ENCODE data around the gene SCFD2. TPM values are rescaled to one million over a fixed set of nuclear protein-coding genes. Genes with fewer than 3 reads are reported as not detected.
"Not testable (repeated sequence)": the region's sequence is repeated elsewhere in the genome, so short reads cannot be mapped to it uniquely, and the experiment has no call there.

The SCFD2 gene
- total and polyA plus RNA-seq, 4 donors, result 4.3 to 28.8 (median 7.4) TPM

DNA sequence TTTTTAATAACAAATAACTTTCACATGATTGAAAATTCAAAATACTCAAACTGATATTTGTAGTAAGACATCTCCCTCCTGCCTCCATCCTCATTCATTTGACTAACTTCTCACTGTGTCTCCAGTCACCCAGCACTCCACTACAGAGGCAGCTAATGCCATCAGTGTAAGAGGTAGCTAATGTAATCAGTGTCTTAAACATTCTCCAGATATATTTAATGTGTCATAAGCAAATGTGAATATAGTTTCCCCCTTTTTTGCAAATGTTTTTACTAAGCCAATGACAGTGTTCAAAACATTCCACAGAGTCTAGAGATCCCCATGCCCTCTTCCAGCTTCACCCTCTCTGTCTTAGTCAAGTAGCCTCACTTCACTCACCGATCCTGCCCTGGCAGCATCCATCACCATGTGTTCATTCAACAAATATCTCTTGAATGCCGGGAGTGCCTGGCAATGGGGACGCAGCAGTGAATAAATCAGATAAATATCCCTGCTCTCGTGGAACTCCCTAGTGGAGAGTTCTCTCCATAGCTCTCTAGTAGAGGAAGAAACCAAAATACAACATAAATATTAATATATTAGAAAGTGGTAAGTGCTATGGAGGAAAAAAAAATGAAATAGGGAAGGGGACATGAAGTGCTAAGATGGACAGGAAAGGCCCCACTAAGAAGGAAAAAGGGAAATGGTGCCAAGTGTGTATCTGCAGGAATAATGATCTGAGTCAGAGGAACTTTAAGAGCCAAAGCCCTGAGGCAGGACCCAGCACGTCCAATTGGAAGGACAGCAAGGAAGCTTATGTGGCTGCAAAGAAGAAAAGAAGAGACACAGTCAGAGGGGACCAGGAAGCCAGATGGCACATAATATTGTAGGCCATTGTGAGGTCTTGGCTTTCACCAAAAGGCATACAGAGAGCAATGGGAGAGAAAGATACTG is 18.7 kb downstream of the SCFD2 start:
- no peak for TF ChIP-seq JUND (IDR thresholded peaks at IDR 0.05)
- TF ChIP-seq, protein P1, sequence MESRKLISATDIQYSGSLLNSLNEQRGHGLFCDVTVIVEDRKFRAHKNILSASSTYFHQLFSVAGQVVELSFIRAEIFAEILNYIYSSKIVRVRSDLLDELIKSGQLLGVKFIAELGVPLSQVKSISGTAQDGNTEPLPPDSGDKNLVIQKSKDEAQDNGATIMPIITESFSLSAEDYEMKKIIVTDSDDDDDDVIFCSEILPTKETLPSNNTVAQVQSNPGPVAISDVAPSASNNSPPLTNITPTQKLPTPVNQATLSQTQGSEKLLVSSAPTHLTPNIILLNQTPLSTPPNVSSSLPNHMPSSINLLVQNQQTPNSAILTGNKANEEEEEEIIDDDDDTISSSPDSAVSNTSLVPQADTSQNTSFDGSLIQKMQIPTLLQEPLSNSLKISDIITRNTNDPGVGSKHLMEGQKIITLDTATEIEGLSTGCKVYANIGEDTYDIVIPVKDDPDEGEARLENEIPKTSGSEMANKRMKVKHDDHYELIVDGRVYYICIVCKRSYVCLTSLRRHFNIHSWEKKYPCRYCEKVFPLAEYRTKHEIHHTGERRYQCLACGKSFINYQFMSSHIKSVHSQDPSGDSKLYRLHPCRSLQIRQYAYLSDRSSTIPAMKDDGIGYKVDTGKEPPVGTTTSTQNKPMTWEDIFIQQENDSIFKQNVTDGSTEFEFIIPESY (IDR thresholded peaks at IDR 0.05), result no peak
- no peak for TF ChIP-seq FOXA2 (IDR thresholded peaks at IDR 0.05)
- TF ChIP-seq GABPA (IDR thresholded peaks at IDR 0.05 in 1 of 2, conservative IDR thresholded peaks at IDR 0.05 in 1 of 2), result no peak
- TF ChIP-seq, protein P2, sequence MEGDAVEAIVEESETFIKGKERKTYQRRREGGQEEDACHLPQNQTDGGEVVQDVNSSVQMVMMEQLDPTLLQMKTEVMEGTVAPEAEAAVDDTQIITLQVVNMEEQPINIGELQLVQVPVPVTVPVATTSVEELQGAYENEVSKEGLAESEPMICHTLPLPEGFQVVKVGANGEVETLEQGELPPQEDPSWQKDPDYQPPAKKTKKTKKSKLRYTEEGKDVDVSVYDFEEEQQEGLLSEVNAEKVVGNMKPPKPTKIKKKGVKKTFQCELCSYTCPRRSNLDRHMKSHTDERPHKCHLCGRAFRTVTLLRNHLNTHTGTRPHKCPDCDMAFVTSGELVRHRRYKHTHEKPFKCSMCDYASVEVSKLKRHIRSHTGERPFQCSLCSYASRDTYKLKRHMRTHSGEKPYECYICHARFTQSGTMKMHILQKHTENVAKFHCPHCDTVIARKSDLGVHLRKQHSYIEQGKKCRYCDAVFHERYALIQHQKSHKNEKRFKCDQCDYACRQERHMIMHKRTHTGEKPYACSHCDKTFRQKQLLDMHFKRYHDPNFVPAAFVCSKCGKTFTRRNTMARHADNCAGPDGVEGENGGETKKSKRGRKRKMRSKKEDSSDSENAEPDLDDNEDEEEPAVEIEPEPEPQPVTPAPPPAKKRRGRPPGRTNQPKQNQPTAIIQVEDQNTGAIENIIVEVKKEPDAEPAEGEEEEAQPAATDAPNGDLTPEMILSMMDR (IDR thresholded peaks at IDR 0.05; ENCODE audit: low read depth, low read length, missing input control), result no peak
- no peak for DNase-seq (ENCODE audit: low spot score)
- Histone ChIP-seq H3K9ac (ENCODE audit: low read depth in 1 of 2, low read length in 2 of 2) (no peak overlapping the region), H3K9me3 (ENCODE audit: control insufficient read depth in 4 of 4, low read length in 3 of 4) (no peaks in the 10 kb centered on the region), H3K4me1 (ENCODE audit: control insufficient read depth in 4 of 4, insufficient read depth in 4 of 4, low read length in 3 of 4) (peaks cover 0 to 2% (median 1%) of the 10 kb centered on the region in 4 donors), H3K27me3 (ENCODE audit: control insufficient read depth in 4 of 4, insufficient read depth in 4 of 4, low read length in 3 of 4) (no peaks in the 10 kb centered on the region), H3K27ac (ENCODE audit: low read depth in 1 of 2, low read length in 2 of 2) (no peak overlapping the region), H3K36me3 (ENCODE audit: control insufficient read depth in 4 of 4, insufficient read depth in 3 of 4, low read depth in 1 of 4, low read length in 3 of 4) (peaks cover 0 to 4% (median 1%) of the 10 kb centered on the region in 4 donors), H3K4me3 (ENCODE audit: low read depth in 1 of 3, low read length in 3 of 3) (no peak overlapping the region)
- 84% methylated on average over 5 of the region's 5 CpGs for WGBS

DNA sequence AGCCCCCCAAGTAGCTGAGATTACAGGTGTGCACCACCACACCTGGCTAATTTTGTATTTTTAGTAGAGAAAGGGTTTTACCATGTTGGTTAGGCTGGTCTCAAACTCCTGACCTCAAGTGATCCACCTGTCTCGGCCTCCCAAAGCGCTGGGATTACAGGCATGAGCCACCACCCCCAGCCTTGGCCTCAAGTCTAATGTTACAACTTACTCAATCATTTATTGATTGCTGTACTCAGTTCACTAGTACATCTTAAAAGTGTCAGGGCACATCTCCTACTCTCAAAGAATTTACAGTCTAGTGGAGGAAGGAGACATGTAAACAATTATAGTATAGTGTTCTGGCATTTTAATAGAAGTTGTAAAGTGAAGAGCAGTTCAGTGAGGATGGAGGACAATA is 19.5 kb downstream of the SCFD2 start:
- H3K9ac ChIP-seq (ENCODE audit: low read depth in 1 of 2, low read length in 2 of 2); H3K27me3 ChIP-seq (ENCODE audit: control insufficient read depth in 4 of 4, insufficient read depth in 4 of 4, low read length in 3 of 4); H3K4me1 ChIP-seq (ENCODE audit: control insufficient read depth in 4 of 4, insufficient read depth in 4 of 4, low read length in 3 of 4); H3K27ac ChIP-seq (ENCODE audit: low read depth in 1 of 2, low read length in 2 of 2); H3K9me3 ChIP-seq (ENCODE audit: control insufficient read depth in 4 of 4, low read length in 3 of 4); H3K36me3 ChIP-seq (ENCODE audit: control insufficient read depth in 4 of 4, insufficient read depth in 3 of 4, low read depth in 1 of 4, low read length in 3 of 4); DNase-seq (ENCODE audit: low spot score); H3K4me3 ChIP-seq (ENCODE audit: low read depth in 1 of 3, low read length in 3 of 3): not testable (repeated sequence)
- 34% methylated on average over 2 of the region's 2 CpGs for WGBS
- peak in 1 of 2 donors; percentile 63 for TF ChIP-seq RXRA (IDR thresholded peaks at IDR 0.05)
- TF ChIP-seq HNF4A (conservative IDR thresholded peaks at IDR 0.05), result peak; percentile 59 to 91
- peak; percentile 19 for TF ChIP-seq SP1 (IDR thresholded peaks at IDR 0.05)

DNA sequence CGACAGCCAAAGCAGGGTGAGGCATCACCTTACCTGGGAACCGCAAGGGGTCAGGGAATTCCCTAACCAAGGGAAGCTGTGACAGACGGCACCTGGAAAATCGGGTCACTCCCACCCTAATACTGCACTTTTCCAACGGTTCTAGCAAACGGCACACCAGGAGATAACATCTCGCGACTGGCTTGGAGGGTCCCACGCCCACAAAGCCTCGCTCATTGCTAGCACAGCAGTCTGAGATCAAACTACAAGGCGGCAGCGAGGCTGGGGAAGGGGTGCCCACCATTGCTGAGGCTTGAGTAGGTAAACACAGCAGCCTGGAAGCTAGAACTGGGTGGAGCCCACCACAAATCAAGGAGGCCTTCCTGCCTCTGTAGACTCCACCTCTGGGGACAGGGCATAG is 25.7 kb downstream of the SCFD2 start:
- not testable (repeated sequence) for H3K9ac ChIP-seq (ENCODE audit: low read depth in 1 of 2, low read length in 2 of 2); H3K4me1 ChIP-seq (ENCODE audit: control insufficient read depth in 4 of 4, insufficient read depth in 4 of 4, low read length in 3 of 4); H3K27me3 ChIP-seq (ENCODE audit: control insufficient read depth in 4 of 4, insufficient read depth in 4 of 4, low read length in 3 of 4); H3K27ac ChIP-seq (ENCODE audit: low read depth in 1 of 2, low read length in 2 of 2); DNase-seq (ENCODE audit: low spot score); H3K36me3 ChIP-seq (ENCODE audit: control insufficient read depth in 4 of 4, insufficient read depth in 3 of 4, low read depth in 1 of 4, low read length in 3 of 4); H3K9me3 ChIP-seq (ENCODE audit: control insufficient read depth in 4 of 4, low read length in 3 of 4); H3K4me3 ChIP-seq (ENCODE audit: low read depth in 1 of 3, low read length in 3 of 3)
- 94% methylated on average over 12 of the region's 12 CpGs for WGBS

DNA sequence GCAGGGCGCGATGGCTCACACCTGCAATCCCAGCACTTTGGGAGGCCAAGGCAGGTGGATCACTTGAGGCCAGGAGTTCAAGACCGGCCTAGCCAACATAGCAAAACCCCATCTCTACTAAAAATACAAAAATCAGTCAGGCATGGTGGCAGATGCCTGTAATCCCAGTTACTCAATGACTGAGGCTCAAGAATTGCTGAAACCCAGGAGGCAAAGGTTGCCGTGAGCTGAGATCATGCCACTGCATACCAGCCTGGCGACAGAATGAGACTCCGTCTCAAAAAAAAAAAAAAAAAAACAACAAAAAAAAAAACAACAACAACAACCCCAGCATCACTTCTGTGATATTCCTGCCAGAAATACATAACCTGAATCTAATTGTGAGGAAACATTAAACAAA is 30.9 kb downstream of the SCFD2 start:
- WGBS, result 98% methylated on average over 6 of the region's 6 CpGs
- not testable (repeated sequence) for H3K4me1 ChIP-seq (ENCODE audit: control insufficient read depth in 4 of 4, insufficient read depth in 4 of 4, low read length in 3 of 4); H3K4me3 ChIP-seq (ENCODE audit: low read depth in 1 of 3, low read length in 3 of 3); H3K9me3 ChIP-seq (ENCODE audit: control insufficient read depth in 4 of 4, low read length in 3 of 4); H3K27me3 ChIP-seq (ENCODE audit: control insufficient read depth in 4 of 4, insufficient read depth in 4 of 4, low read length in 3 of 4); H3K36me3 ChIP-seq (ENCODE audit: control insufficient read depth in 4 of 4, insufficient read depth in 3 of 4, low read depth in 1 of 4, low read length in 3 of 4); H3K9ac ChIP-seq (ENCODE audit: low read depth in 1 of 2, low read length in 2 of 2); H3K27ac ChIP-seq (ENCODE audit: low read depth in 1 of 2, low read length in 2 of 2); DNase-seq (ENCODE audit: low spot score)
